NAMALWA (cell line): Measurements from ENCODE around the gene TAF6L.
"Not testable (repeated sequence)": the region's sequence is repeated elsewhere in the genome, so short reads cannot be mapped to it uniquely, and the experiment has no call there.

Experiments used
- DNase-seq: peaks from one replicate; pipeline ENCODE4 v3.0.0-alpha.2; 2015; ENCODE audit warnings: low spot score

TAF6L gene

DNA sequence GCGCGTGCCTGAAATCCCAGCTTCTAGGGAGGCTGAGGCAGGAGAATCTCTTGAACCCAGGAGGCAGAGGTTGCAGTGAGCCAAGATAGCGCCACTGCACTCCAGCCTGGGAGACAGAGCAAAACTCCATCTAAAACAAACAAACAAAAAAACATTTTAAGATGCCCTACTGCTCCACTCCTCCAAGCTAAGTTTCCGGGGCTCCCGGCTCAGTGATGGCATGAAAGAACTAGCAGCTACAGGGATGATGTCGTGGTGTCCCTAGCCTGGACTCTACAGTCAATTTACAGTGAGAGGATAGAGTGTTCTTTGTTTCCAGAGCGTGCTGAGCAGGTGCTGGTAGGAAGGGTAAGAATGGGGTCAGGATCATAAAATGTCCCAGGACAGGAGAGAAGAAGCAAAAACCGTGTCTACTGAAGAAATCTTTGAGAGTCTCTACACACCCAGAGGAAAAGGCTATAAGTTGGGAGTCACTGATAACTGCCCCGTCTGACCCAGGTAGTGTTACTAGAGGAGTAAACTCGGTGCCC, 16.0 kb upstream of the TAF6L start:
- DNase-seq: no peak

DNA sequence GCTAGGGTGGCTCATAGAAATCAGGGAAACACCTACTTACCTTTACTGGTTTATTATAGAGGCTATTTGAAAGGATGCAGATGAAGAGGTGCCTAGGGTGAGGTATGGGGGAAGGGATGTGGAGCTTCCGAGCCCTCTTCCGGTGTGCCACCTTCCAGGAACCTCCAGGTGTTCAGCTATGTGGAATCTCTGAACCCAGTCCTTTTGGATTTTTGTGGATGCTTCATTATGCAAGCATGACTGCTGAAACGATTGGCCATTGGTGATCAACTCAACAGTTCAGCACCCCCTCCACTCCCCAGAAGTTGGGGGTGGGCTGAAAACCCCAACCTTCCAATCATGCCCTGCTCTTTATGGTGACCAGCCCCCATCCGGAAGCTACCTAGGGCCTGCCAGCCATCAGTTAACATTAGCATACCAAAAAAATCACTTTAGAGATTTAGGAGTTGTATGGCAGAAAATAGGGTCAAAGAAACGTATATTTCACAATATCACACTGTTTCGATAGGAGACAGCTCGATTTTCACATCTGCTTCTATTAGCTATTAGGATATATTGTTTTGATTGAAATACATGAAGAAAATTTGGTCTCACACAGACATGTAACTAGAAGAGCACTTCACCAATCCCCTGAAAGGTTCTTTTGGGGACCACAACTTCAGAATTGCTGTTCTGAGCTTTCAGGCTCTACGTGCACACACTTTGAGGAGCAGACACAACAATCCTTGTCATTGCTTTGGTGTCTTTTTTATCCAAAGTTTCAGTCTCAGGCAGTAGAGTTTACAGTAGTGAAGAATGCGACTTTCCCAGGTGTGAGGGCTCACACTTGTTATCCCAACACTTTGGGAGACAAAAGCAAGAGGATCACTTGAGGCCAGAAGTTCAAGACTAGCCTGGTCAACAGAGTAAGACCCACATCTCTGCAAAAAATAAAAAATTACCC, 13.1 kb upstream of the TAF6L start:
- DNase-seq: no peak

DNA sequence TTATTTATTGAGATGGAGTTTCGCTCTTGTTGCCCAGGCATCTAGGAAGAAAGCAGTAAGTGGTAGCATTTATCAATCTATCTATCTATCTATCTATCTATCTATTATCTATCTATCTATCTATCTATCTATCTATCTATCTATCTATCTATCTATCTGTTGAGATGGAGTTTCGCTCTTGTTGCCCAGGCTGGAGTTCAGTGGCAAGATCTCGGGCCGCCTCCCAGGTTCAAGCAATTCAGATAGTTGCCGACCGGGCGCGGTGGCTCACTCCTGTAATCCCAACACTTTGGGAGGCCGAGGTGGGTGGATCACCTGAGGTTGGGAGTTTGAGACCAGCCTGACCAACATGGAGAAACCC, 10.3 kb upstream of the TAF6L start:
- DNase-seq: not testable (repeated sequence)

DNA sequence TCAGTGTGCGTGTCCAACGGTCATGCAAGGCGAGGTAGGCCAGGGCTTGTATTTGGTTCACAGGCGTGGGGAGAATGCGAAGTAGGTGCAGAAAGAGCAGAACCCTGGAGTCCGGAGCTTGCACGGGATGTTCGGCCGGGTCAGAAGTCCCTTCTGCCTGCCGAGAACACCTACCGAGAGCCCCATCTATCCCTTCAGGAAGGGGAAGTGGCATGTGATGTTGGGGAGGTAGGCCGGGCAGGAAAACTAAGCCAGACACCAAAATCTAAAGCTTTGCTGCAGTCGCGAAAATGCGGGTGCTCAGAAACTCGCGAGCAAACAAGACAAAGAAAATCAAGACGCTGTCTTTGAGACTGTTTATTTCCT, 435 bp upstream of the TAF6L start:
- DNase-seq: no peak

DNA sequence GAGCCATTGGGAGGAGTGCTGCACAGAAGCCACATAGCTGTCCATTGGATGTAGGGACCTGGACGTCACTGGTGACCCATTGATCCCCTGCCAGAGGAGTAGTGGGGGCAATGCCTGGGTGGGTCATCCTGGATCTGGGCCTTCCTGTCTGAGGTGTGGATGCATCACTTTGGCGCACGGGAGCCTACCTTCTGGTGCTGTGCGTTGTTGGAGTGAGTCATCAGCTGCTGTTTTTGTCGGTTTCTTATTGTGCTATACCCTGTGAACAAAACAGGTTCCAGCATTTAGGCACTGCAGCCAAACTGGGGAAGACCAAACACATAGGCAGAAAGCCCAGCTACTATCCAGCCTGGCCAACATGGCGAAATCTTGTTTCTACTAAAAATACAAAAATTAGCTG, 3.2 kb downstream of the TAF6L start:
- no peak for DNase-seq

DNA sequence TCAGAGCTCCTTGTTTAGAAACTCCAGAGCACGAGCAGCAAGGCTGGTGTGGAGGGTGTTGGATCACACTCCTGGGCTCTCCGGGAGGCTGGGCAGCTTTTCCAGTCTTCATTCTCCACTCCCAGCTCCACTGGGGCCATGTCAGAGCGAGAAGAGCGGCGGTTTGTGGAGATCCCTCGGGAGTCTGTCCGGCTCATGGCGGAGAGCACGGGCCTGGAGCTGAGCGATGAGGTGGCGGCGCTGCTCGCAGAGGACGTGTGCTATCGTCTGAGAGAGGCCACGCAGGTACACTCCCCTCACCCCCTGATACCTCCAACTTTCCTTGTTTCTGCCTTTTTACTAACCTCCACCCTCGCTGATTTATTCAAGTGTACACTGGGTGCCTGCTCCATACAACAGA, 4.5 kb downstream of the TAF6L start:
- DNase-seq: no peak

DNA sequence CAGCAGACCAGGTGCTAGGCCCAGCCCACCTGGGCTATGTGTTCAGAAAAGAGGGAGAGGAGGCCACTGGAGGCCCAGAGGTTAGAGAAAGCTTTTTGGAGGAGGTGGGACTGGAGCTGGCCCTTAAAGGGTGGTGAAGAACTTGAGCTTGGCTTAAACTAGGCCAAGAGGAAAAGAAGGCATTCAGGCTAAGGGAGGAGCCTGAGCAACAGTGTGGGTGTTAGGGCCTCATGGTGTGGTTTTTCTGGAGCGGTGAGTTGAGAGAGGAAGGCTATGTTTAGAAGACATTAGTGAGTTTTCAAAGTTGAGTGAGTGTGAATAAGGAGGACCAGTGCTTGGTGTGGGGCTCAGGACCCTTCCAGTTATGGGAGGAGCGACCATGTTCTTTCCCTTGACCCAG, 6.2 kb downstream of the TAF6L start:
- DNase-seq: no peak

DNA sequence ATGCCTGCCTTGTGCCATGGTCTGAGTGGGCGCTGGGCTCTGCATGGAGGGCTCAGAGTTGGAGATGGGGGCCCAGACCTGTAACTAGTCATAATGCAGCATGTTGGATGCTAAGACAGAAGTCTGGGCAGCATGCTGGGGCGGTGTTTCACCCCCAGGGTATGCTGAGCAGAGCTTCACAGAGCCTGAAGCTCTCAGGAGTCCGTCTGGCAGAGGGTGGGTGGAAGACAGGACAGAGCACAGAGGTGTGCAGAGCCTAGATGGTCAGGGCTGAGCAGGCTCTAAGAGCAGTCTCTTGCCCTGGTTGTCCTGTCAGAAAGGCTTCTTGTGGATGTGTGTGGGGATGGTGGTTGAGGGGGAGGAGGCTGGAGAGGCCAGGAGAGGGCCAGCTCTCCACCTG, 7.2 kb downstream of the TAF6L start:
- DNase-seq: no peak

DNA sequence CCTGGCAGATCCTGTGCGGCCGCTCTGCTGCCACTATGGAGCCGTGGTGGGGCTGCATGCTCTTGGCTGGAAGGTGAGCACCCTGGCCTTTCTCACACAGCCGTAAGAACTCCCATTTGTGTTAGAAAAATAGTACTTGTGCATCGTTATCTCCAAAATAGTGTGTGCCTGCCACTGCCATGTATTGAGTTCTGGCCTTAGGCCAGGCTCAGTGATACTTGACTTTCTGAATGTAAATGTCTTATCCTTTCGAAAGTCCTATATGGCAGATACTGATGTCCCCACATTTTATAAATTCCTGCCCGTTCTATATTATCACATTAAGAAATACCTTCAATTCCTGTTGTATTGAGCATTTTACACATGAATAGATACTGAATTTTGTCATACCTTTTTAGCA, 11.6 kb downstream of the TAF6L start:
- DNase-seq: no peak

DNA sequence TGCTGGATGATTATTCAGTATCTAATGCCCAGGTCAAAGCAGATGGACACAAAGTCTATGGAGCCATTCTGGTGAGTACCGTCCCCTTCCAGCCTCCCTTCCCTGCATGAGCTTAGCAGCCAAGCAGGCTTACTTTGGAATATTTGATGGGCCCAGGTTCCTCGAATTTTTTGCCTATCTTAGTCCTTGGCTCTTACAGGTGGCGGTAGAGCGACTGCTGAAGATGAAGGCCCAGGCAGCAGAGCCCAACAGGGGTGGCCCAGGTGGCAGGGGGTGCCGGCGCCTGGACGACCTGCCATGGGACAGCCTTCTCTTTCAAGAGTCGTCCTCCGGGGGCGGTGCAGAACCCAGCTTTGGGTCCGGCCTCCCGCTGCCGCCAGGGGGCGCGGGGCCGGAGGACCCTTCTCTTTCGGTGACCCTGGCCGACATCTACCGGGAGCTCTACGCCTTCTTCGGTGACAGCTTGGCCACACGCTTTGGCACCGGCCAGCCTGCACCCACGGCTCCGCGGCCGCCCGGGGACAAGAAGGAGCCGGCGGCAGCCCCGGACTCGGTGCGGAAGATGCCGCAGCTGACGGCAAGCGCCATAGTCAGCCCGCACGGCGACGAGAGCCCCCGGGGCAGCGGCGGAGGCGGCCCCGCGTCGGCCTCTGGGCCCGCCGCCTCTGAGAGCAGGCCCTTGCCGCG, 15.3 kb downstream of the TAF6L start:
- peak; percentile 94 for DNase-seq

DNA sequence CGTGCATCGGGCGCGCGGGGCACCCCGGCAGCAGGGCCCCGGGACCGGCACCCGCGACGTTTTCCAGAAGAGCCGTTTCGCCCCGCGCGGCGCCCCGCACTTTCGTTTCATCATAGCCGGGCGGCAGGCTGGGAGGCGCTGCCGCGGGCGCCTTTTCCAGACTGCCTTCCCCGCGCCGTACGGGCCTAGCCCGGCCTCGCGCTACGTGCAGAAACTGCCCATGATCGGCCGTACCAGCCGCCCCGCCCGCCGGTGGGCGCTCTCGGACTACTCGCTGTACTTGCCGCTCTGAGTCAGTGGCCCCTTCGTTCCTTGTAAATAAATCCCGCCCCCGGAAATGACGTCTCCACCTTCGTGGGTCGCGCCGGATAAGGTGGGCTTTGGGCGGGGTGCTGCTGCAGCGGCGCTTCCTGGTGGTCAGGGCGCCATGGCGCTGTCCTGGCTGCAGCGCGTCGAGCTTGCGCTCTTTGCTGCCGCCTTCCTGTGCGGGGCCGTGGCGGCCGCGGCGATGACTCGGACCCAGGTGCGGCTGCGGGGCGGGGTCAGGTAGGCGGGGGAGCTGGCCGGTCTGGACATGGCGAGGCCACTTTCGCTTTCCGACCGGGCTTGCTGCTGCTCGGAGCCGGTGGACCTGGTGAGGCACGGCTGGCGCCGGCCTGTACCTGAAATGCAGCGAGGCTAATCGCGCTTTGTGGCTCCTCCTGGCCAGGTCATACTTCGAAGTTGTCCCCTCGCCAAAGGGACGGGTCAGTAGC, 16.0 kb downstream of the TAF6L start, which contains the start of gene TMEM179B:
TMEM179B (plus strand) TSS at position 398 of the 755 bp plus-strand sequence; CDS start at position 428, 30 bp downstream.
- DNase-seq: peak; percentile 98

DNA sequence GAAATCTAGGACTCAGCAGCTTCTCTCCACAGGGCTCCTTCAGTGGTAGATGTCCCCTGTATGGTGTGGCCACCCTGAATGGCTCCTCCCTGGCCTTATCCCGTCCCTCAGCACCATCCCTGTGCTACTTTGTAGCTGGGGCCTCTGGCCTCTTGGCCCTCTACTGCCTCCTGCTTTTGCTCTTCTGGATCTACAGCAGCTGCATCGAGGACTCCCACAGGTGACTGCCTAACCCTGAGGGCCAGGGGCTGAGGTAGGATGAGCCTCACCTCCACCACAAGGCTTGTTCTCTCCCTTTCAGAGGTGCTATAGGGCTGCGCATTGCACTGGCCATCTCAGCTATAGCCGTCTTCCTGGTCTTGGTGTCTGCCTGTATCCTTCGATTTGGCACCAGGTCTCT, 17.8 kb downstream of the TAF6L start:
- DNase-seq: no peak

DNA sequence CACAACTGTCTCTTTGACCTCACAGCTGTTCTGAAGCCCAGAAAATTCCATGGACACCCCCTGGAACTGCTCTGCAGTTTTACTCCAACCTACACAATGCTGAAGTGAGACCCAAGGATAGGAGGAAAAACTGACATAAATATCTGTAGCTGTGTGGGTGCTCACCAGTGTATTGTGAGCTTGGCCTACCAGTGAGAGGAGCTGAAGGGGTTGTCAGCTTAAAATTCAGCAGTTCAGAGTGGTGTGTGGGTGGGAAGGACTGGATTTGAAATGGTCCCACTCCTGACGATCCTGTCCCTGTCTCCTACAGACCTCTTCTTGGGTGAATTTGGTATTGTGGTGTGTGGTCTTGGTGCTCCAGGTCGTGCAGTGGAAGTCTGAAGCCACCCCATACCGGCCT, 18.4 kb downstream of the TAF6L start:
- no peak for DNase-seq

DNA sequence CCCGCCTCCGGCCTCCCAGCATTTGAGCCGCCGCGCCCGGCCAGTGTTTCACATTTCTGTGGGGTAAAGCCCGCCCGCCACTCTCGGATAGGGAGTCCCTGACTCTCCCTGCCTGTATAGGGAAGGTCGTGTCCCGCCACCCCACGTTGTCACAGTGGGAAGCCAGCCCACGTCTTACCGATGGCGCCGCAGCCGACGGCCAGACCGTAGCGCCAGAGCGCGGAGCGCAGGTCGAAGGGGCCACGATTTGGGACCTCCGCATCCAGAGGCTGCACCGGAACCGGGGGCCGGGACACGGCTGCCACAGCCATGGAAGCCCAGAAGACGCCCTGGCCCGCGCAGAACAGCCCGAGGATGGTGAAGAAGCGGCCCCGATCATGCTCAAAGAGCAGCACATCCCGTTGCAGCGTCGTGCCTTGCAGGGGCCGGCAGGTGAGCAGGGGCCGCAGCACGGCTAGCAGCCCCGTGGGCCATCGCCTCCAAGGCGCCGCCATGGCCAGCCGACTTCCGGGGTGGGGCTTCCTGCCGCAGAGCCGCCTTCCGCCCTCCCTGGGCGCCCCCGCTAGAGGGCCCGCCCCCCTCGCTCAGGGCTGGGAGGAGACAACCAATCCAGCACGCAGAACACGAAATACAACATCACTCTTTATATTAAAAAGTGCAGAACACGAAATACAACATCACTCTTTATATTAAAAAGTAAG, 20.5 kb downstream of the TAF6L start, which contains the start of gene TMEM223:
TMEM223 (minus strand) TSS at position 506 of the 701 bp plus-strand sequence; CDS start at position 494, 12 bp downstream.
- peak; percentile 90 for DNase-seq

DNA sequence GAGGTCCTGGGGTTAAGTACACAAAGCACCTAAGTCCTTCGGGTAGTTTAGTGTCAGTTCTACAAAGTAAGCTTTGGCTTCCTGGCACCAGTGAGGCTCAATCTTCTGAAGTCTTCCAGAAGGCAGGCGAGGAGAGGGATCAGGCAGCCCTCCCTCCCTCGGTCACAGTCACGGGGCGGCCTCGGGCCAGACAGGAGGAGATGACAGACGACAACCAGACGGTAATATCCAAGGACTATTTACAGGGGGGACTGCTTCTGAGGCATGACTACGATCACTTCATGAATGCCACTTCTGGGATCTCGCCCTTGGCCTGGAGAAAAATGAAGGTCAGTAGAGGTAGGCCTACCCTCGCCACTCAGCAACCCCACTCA, 21.0 kb downstream of the TAF6L start:
- no peak for DNase-seq

DNA sequence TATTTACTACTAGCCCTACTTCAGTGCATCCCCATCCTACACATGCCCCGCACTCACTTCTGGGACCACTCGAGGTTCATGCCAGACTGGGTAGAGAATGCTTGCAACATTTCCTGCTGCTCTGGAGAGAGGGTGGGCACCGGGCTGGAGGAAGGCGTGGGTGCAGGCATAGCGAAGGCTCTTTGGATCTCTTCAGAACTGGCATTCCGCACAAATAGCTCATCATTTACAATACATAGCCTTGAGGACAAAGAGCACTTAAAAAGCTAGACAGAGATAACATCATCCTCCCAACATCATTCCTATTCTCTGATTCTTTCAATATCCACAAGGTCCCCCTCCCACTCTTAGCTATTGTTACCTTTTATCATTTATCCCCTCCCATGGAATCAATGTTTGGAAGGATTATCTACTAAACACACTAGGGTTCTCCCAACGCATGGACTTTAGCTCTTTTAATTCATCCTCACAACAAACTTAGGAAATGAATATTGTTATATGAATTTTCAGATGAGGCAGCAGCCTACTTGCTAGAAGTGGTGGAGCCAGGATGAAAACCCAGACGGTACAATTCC, 23.1 kb downstream of the TAF6L start:
- DNase-seq: no peak

DNA sequence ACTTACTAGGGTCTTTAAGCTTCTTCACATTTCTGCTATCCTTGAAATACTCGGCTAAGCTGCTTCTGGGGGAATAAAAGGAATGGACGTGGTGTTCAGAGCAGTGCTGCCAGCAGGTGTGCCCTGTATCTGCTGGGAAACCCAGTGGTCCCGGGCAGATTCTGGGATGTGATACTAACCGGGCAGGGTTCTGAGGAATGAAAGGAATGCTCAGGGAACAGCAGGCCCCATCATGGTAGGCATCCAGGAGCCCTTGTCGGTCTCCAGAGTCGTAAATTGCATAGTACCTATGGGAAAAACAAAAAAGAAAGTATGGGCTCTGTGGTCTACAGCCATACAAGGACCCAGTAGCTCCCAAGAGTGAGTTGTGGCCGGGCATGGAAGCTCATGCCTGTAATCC, 25.1 kb downstream of the TAF6L start:
- DNase-seq: no peak

DNA sequence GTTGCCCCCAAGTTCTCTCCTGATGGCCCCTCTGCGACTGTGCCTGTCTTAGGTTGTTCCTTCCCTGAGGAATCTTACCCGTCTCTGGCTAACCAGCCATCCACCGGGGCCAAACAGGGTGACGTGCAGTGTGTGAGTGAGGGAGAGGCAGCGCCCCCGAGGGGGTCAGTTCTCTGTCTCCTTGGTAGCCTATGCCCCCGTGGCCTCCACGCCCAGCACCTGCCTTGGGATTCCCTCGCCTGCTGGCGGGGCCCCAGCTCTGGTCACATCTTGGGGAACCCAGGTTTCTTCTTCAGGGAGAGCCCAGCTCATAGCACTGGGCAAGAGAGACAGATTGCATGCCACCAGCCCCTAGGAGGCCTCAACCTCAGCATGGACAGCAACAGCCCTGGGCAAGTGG, 28.3 kb downstream of the TAF6L start:
- no peak for DNase-seq

DNA sequence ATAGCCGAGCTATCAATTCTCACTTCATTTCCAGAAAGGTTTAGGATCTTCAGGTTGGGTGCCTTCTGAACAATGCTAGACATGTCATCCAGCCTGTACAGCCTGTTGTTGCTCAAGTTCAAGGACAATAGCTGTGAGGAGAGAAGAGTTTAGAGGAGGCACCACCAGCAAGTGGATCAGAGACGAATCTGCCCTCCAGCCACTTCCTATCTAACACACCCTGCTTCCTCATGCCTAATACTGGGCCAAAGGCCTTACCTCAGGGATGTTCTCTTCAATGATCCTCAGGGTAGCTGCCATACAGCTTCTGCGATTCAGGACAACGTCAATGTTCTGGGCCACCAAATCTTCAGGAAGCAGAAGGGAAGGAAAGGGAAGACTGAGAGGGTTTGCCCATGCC, 29.9 kb downstream of the TAF6L start:
- no peak for DNase-seq

DNA sequence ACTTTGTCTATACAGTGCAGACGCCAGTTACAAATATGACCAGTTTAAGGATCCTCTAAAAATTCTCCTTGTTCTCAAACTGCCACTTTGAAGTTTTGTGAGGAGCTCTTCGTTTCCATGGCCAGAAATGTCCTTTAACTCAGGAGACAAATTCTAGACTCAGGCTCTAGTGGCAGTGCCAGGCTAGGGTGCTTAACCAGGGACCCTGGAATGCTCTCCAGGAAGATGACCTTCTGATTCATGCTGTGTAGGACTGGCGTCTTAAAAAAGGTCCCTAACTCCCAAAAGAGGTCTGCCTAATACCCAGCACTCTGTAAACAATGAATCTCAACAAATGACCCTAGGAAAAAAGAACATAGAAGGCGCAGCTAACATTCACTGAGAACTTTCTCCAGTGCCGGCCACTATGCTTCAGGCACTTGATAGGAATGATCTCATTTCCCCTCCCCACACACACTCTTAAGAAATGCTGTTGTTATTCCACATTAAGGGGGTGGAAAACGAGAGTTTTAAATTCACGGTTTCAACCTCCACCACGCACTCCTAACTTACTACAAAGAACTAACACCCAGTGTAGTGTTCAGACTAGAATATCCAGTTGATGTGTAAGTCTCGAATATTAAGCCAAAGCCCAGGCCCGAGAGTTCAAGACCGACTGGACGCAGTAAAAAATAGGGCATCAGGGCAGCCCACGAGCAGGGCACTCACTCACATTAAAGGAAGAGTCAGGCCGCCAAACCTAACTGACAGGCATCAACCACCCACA, 33.3 kb downstream of the TAF6L start:
- peak; percentile 27 for DNase-seq
